ENCODE measurements around the gene PARD3. TPM values are rescaled to one million over a fixed set of nuclear protein-coding genes. Genes with fewer than 3 reads are reported as not detected.

The PARD3 gene
- total RNA-seq, 1 experiment from 2014 or later: 46.3 TPM

GRCh38 chr10:34627331-34627730, 187.8 kb downstream of the PARD3 start:
- CTCF ChIA-PET: no interaction called here
- no peaks in the 10 kb centered on the region for H3K36me3 ChIP-seq (ENCODE audit: control insufficient read depth in 1 of 2, insufficient read depth in 2 of 2, low read length in 2 of 2)
- ATAC-seq: no peak
- no peaks in the 10 kb centered on the region for H3K9me2 ChIP-seq (ENCODE audit: insufficient read depth)
- BruUV-seq (replicated peaks): no TSS peak
- peaks cover 3% of the 10 kb centered on the region; the same call in 1 of the 2 replicates for H3K79me2 ChIP-seq (ENCODE audit: insufficient read depth, low read length)
- no peak for TF ChIP-seq SRF (IDR thresholded peaks at IDR 0.05; ENCODE audit: low read depth)
- TF ChIP-seq YY1 (IDR thresholded peaks at IDR 0.05; ENCODE audit: extremely low read depth, insufficient replicate concordance, low read depth, low read length): no peak
- no peak for TF ChIP-seq POLR2AphosphoS5 (IDR thresholded peaks at IDR 0.05; ENCODE audit: low read depth, low read length)
- TF ChIP-seq SIN3A (IDR thresholded peaks at IDR 0.05; ENCODE audit: low read depth): no peak
- TF ChIP-seq EZH2phosphoT487 (IDR thresholded peaks at IDR 0.05; ENCODE audit: borderline replicate concordance): no peak
- no peak for TF ChIP-seq MAX (IDR thresholded peaks at IDR 0.05)
- TF ChIP-seq POLR2A (IDR thresholded peaks at IDR 0.05; ENCODE audit: borderline replicate concordance, extremely low read depth, insufficient read depth, insufficient read length): no peak
- TF ChIP-seq, protein P1, sequence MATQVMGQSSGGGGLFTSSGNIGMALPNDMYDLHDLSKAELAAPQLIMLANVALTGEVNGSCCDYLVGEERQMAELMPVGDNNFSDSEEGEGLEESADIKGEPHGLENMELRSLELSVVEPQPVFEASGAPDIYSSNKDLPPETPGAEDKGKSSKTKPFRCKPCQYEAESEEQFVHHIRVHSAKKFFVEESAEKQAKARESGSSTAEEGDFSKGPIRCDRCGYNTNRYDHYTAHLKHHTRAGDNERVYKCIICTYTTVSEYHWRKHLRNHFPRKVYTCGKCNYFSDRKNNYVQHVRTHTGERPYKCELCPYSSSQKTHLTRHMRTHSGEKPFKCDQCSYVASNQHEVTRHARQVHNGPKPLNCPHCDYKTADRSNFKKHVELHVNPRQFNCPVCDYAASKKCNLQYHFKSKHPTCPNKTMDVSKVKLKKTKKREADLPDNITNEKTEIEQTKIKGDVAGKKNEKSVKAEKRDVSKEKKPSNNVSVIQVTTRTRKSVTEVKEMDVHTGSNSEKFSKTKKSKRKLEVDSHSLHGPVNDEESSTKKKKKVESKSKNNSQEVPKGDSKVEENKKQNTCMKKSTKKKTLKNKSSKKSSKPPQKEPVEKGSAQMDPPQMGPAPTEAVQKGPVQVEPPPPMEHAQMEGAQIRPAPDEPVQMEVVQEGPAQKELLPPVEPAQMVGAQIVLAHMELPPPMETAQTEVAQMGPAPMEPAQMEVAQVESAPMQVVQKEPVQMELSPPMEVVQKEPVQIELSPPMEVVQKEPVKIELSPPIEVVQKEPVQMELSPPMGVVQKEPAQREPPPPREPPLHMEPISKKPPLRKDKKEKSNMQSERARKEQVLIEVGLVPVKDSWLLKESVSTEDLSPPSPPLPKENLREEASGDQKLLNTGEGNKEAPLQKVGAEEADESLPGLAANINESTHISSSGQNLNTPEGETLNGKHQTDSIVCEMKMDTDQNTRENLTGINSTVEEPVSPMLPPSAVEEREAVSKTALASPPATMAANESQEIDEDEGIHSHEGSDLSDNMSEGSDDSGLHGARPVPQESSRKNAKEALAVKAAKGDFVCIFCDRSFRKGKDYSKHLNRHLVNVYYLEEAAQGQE (IDR thresholded peaks at IDR 0.05; ENCODE audit: low read depth): no peak
- no peak for TF ChIP-seq ZFX (IDR thresholded peaks at IDR 0.05)
- no peak for TF ChIP-seq JUND (IDR thresholded peaks at IDR 0.05)
- TF ChIP-seq, protein P2, sequence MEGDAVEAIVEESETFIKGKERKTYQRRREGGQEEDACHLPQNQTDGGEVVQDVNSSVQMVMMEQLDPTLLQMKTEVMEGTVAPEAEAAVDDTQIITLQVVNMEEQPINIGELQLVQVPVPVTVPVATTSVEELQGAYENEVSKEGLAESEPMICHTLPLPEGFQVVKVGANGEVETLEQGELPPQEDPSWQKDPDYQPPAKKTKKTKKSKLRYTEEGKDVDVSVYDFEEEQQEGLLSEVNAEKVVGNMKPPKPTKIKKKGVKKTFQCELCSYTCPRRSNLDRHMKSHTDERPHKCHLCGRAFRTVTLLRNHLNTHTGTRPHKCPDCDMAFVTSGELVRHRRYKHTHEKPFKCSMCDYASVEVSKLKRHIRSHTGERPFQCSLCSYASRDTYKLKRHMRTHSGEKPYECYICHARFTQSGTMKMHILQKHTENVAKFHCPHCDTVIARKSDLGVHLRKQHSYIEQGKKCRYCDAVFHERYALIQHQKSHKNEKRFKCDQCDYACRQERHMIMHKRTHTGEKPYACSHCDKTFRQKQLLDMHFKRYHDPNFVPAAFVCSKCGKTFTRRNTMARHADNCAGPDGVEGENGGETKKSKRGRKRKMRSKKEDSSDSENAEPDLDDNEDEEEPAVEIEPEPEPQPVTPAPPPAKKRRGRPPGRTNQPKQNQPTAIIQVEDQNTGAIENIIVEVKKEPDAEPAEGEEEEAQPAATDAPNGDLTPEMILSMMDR (IDR thresholded peaks at IDR 0.05 in 2 of 3, conservative IDR thresholded peaks at IDR 0.05 in 1 of 3; ENCODE audit: borderline replicate concordance in 1 of 3, insufficient read depth in 1 of 3, low read depth in 2 of 3, low read length in 2 of 3): no peak
- no peaks in the 10 kb centered on the region for H4K20me1 ChIP-seq (ENCODE audit: insufficient read depth)
- H3K9me3 ChIP-seq (ENCODE audit: control insufficient read depth in 1 of 2, insufficient read depth in 1 of 2, low read depth in 1 of 2, low read length in 2 of 2): no peaks in the 10 kb centered on the region
- DNase-seq (ENCODE audit: low read depth, low spot score): no peak
- intact Hi-C loops (cut with micrococcal nuclease): no loop called here
- H3K27me3 ChIP-seq (ENCODE audit: insufficient read depth, low read length): no peaks in the 10 kb centered on the region
- H3K4me2 ChIP-seq (ENCODE audit: low read length): no peak overlapping the region
- H2AFZ ChIP-seq (ENCODE audit: low read depth, low read length, poor library complexity, severe bottlenecking): no peak overlapping the region
- H3K4me3 ChIP-seq (replicated peaks in 1 of 2; ENCODE audit: low read depth in 1 of 2, low read length in 2 of 2): no peak overlapping the region
- H3K9ac ChIP-seq (ENCODE audit: low read length): no peak overlapping the region
- RAD21 ChIA-PET (ENCODE audit: low non-redundant PET in 1 of 2, low total read pairs in 2 of 2, uncharacterized antibody in 2 of 2, unreplicated experiment in 2 of 2): no interaction called here
- POLR2A ChIA-PET: no interaction called here
- H3K4me1 ChIP-seq (ENCODE audit: control insufficient read depth in 1 of 2, insufficient read depth in 2 of 2, low read length in 2 of 2): no peaks in the 10 kb centered on the region
- H3K27ac ChIP-seq (ENCODE audit: low read depth, low read length): no peak overlapping the region

Data from HCT116 (cell line).